ENCODE data around the gene PRPF38B. TPM values are rescaled to one million over a fixed set of nuclear protein-coding genes. Genes with fewer than 3 reads are reported as not detected.

Gene PRPF38B
- total and polyA plus RNA-seq, 2 of the 8 experiments (the other 6 are each of a cell fraction or from before 2014, with no cell fraction given), result 16.6 to 50.6 TPM

DNA sequence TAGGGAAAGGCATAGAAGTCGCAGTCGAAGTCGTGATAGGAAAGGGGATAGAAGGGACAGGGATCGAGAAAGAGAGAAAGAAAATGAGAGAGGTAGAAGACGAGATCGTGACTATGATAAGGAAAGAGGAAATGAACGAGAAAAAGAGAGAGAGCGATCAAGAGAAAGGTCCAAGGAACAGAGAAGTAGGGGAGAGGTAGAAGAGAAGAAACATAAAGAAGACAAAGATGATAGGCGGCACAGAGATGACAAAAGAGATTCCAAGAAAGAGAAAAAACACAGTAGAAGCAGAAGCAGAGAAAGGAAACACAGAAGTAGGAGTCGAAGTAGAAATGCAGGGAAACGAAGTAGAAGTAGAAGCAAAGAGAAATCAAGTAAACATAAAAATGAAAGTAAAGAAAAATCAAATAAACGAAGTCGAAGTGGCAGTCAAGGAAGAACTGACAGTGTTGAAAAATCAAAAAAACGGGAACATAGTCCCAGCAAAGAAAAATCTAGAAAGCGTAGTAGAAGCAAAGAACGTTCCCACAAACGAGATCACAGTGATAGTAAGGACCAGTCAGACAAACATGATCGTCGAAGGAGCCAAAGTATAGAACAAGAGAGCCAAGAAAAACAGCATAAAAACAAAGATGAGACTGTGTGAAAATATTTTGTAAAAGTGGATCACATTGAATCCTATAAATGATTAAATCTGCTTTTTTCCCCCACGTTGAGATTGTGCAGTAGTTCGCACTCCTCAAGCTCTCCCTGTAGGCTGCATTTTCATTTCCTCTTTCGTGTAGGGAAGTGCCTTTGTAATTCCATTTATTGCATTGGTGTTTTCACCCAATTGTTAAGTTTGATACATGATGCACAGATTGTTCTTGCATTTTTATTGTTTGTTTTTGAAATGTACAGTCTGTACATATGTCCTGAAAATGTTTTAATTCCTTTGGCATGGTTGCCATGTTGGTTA, 7.5 kb downstream of the PRPF38B start (continued):
- TF ChIP-seq CHD7 (IDR thresholded peaks at IDR 0.05; ENCODE audit: insufficient replicate concordance, low read length), result no peak
- 0 out of 2 replicates have a peak, but pooled peaks have one; percentile 24 for TF ChIP-seq POLR2AphosphoS5 (IDR thresholded peaks at IDR 0.05; ENCODE audit: low read depth, low read length)
- no peak for TF ChIP-seq GTF2F1 (IDR thresholded peaks at IDR 0.05; ENCODE audit: borderline replicate concordance, low read depth, low read length)
- TF ChIP-seq MAFK (IDR thresholded peaks at IDR 0.05; ENCODE audit: low read depth, low read length), result no peak

Measured in H1 (cell line).